ENCODE data around the gene BRAT1. TPM values are rescaled to one million over a fixed set of nuclear protein-coding genes. Genes with fewer than 3 reads are reported as not detected.

Gene BRAT1
- polyA plus RNA-seq, 1 donor from 2014 or later = 60.3 TPM

DNA sequence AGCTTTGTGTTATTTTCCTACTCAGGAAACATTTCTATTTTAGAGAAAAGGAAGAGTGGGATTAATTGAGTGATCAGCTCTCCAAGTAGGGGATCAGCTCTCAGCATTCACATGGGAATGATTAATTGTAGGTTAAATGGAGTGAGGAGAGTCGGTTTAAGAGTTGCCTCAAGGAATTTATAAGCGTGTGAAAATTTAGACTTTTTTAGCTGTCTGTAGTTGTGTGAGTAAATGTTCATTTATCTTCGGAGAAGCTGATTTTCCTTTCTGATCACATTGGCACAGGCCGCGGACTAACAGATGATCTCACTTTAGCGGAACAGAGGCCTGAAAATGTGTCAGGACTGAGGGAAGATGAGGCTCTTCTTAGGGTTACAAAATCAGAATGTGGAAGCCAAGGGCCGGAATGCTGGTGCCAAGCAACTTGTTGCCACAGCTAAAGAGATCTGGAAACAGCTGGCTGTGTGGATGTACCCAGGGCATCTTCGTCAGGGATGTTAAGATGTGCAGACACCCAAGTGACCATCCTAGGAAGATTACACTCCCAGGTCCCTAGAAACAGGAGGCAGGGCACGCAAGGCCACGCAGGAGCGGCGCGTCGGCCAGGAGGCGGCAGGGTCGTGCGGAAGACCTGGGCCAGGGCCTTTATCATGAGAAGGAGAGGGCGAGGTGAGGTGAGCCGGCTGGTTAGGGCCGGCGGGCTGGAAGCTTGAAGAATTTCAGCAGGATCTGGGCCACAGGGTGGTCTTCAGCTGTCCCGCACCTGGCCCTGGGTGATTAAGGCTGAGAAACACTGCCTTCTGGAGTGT is 41.3 kb upstream of the BRAT1 start:
- Histone ChIP-seq H3K27me3 (ENCODE audit: insufficient read depth, low read depth, low read length) (no peaks in the 10 kb centered on the region), H3F3A (ENCODE audit: insufficient read depth, low read length, poor library complexity, severe bottlenecking) (no peaks in the 10 kb centered on the region), H3K4me2 (ENCODE audit: low read length) (no peak overlapping the region), H3K36me3 (ENCODE audit: insufficient read depth, low read length) (no peaks in the 10 kb centered on the region), H3K27ac (ENCODE audit: low read length) (no peak overlapping the region), H2AFZ (ENCODE audit: low read depth, low read length) (no peak overlapping the region), H4K20me1 (ENCODE audit: insufficient read depth) (no peaks in the 10 kb centered on the region), H3K4me3 (ENCODE audit: low read length) (no peak overlapping the region), H3K79me2 (replicated peaks; ENCODE audit: insufficient read depth, low read length) (no peaks in the 10 kb centered on the region), H3K9me3 (ENCODE audit: low read length) (no peaks in the 10 kb centered on the region), H3K9ac (ENCODE audit: low read length) (no peak overlapping the region), H3K9me2 (ENCODE audit: insufficient read depth, low read length) (no peaks in the 10 kb centered on the region)
- TF ChIP-seq, protein P1, sequence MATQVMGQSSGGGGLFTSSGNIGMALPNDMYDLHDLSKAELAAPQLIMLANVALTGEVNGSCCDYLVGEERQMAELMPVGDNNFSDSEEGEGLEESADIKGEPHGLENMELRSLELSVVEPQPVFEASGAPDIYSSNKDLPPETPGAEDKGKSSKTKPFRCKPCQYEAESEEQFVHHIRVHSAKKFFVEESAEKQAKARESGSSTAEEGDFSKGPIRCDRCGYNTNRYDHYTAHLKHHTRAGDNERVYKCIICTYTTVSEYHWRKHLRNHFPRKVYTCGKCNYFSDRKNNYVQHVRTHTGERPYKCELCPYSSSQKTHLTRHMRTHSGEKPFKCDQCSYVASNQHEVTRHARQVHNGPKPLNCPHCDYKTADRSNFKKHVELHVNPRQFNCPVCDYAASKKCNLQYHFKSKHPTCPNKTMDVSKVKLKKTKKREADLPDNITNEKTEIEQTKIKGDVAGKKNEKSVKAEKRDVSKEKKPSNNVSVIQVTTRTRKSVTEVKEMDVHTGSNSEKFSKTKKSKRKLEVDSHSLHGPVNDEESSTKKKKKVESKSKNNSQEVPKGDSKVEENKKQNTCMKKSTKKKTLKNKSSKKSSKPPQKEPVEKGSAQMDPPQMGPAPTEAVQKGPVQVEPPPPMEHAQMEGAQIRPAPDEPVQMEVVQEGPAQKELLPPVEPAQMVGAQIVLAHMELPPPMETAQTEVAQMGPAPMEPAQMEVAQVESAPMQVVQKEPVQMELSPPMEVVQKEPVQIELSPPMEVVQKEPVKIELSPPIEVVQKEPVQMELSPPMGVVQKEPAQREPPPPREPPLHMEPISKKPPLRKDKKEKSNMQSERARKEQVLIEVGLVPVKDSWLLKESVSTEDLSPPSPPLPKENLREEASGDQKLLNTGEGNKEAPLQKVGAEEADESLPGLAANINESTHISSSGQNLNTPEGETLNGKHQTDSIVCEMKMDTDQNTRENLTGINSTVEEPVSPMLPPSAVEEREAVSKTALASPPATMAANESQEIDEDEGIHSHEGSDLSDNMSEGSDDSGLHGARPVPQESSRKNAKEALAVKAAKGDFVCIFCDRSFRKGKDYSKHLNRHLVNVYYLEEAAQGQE (IDR thresholded peaks at IDR 0.05; ENCODE audit: borderline replicate concordance) = no peak
- no peak for TF ChIP-seq EZH2 (IDR thresholded peaks at IDR 0.05; ENCODE audit: borderline replicate concordance, insufficient read depth, low read length, poor library complexity, severe bottlenecking)
- no peak for TF ChIP-seq EP300 (conservative IDR thresholded peaks at IDR 0.05; ENCODE audit: poor library complexity, severe bottlenecking)
- TF ChIP-seq RAD21 (conservative IDR thresholded peaks at IDR 0.05) = no peak
- TF ChIP-seq SMC3 (conservative IDR thresholded peaks at IDR 0.05; ENCODE audit: poor library complexity) = no peak
- TF ChIP-seq POLR2AphosphoS5 (IDR thresholded peaks at IDR 0.05) = no peak
- TF ChIP-seq, protein P2, sequence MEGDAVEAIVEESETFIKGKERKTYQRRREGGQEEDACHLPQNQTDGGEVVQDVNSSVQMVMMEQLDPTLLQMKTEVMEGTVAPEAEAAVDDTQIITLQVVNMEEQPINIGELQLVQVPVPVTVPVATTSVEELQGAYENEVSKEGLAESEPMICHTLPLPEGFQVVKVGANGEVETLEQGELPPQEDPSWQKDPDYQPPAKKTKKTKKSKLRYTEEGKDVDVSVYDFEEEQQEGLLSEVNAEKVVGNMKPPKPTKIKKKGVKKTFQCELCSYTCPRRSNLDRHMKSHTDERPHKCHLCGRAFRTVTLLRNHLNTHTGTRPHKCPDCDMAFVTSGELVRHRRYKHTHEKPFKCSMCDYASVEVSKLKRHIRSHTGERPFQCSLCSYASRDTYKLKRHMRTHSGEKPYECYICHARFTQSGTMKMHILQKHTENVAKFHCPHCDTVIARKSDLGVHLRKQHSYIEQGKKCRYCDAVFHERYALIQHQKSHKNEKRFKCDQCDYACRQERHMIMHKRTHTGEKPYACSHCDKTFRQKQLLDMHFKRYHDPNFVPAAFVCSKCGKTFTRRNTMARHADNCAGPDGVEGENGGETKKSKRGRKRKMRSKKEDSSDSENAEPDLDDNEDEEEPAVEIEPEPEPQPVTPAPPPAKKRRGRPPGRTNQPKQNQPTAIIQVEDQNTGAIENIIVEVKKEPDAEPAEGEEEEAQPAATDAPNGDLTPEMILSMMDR (IDR thresholded peaks at IDR 0.05; ENCODE audit: poor library complexity, severe bottlenecking) = no peak
- TF ChIP-seq MXI1 (conservative IDR thresholded peaks at IDR 0.05; ENCODE audit: poor library complexity, severe bottlenecking) = no peak
- TF ChIP-seq TAF1 (IDR thresholded peaks at IDR 0.05; ENCODE audit: low read depth) = no peak

DNA sequence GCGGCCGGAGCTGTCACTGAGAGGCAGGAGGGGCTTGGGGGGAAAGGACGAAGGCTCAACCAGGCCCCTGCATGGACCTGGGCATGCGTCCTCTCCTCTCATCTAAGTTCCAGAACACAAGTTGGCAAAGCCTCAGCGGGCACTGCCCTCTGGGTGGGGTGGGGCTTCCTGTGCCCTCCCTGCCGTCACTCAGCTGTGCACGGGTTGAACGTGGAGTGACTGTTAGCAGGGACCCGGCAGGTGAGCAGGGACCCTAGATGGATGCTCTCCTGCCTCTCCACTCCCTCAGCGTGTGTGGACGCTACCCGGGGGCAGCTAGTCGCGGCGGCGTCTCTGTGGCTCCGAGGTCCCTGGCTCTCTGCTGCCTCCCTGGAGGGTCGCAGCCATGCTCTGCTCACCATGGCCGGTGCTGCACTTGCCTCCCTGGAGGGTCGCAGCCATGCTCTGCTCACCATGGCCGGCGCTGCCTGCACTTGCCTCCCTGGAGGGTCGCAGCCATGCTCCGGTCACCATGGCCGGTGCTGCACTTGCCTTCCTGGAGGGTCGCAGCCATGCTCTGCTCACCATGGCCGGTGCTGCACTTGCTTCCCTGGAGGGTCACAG is 40.0 kb upstream of the BRAT1 start:
- Histone ChIP-seq H3K79me2 (replicated peaks; ENCODE audit: insufficient read depth, low read length) (no peaks in the 10 kb centered on the region), H3K9ac (ENCODE audit: low read length) (no peak overlapping the region), H3F3A (ENCODE audit: insufficient read depth, low read length, poor library complexity, severe bottlenecking) (no peaks in the 10 kb centered on the region), H3K4me3 (ENCODE audit: low read length) (no peak overlapping the region), H3K27me3 (ENCODE audit: insufficient read depth, low read depth, low read length) (no peaks in the 10 kb centered on the region), H3K36me3 (ENCODE audit: insufficient read depth, low read length) (no peaks in the 10 kb centered on the region), H3K9me3 (ENCODE audit: low read length) (no peaks in the 10 kb centered on the region), H3K9me2 (ENCODE audit: insufficient read depth, low read length) (no peaks in the 10 kb centered on the region), H4K20me1 (ENCODE audit: insufficient read depth) (no peaks in the 10 kb centered on the region), H3K4me2 (ENCODE audit: low read length) (no peak overlapping the region), H2AFZ (ENCODE audit: low read depth, low read length) (no peak overlapping the region), H3K27ac (ENCODE audit: low read length) (no peak overlapping the region)
- no peak for TF ChIP-seq TAF1 (IDR thresholded peaks at IDR 0.05; ENCODE audit: low read depth)
- TF ChIP-seq, protein P1 (IDR thresholded peaks at IDR 0.05; ENCODE audit: borderline replicate concordance) = no peak
- no peak for TF ChIP-seq MXI1 (conservative IDR thresholded peaks at IDR 0.05; ENCODE audit: poor library complexity, severe bottlenecking)
- TF ChIP-seq EP300 (conservative IDR thresholded peaks at IDR 0.05; ENCODE audit: poor library complexity, severe bottlenecking) = no peak
- TF ChIP-seq POLR2AphosphoS5 (IDR thresholded peaks at IDR 0.05) = no peak
- TF ChIP-seq SMC3 (conservative IDR thresholded peaks at IDR 0.05; ENCODE audit: poor library complexity) = no peak
- TF ChIP-seq, protein P2 (IDR thresholded peaks at IDR 0.05; ENCODE audit: poor library complexity, severe bottlenecking) = no peak
- TF ChIP-seq RAD21 (conservative IDR thresholded peaks at IDR 0.05) = no peak
- no peak for TF ChIP-seq EZH2 (IDR thresholded peaks at IDR 0.05; ENCODE audit: borderline replicate concordance, insufficient read depth, low read length, poor library complexity, severe bottlenecking)
